ENCODE data around the gene PCBP3.

GRCh38 chr21:45985471-45986315 is 342.2 kb downstream of the PCBP3 start:
- TF ChIP-seq, protein P1, sequence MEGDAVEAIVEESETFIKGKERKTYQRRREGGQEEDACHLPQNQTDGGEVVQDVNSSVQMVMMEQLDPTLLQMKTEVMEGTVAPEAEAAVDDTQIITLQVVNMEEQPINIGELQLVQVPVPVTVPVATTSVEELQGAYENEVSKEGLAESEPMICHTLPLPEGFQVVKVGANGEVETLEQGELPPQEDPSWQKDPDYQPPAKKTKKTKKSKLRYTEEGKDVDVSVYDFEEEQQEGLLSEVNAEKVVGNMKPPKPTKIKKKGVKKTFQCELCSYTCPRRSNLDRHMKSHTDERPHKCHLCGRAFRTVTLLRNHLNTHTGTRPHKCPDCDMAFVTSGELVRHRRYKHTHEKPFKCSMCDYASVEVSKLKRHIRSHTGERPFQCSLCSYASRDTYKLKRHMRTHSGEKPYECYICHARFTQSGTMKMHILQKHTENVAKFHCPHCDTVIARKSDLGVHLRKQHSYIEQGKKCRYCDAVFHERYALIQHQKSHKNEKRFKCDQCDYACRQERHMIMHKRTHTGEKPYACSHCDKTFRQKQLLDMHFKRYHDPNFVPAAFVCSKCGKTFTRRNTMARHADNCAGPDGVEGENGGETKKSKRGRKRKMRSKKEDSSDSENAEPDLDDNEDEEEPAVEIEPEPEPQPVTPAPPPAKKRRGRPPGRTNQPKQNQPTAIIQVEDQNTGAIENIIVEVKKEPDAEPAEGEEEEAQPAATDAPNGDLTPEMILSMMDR (IDR thresholded peaks at IDR 0.05; ENCODE audit: low read length): no peak
- no peak for TF ChIP-seq EZH2 (optimal IDR thresholded peaks at IDR 0.05; ENCODE audit: low read depth, low read length)

Measured in MM.1S (cell line).